Measurements from ENCODE around the gene TAX1BP3. TPM values are rescaled to one million over a fixed set of nuclear protein-coding genes. Genes with fewer than 3 reads are reported as not detected.

The TAX1BP3 gene
- total and polyA plus RNA-seq, 2 of the 4 experiments (the other 2 are of a cell fraction): 146 to 176 TPM

GRCh38 chr17:3699951-3700350, 31.6 kb upstream of the TAX1BP3 start:
- H3K4me3 ChIP-seq (ENCODE audit: insufficient read depth, low read depth, low read length): no peak overlapping the region
- H2AK9ac ChIP-seq (replicated peaks; ENCODE audit: low read depth, low read length, poor library complexity): no peak overlapping the region
- TF ChIP-seq RFX5 (IDR thresholded peaks at IDR 0.05; ENCODE audit: low read depth, low read length) (no peak), MAFK (IDR thresholded peaks at IDR 0.05; ENCODE audit: low read depth, low read length) (no peak), MXI1 (IDR thresholded peaks at IDR 0.05; ENCODE audit: borderline replicate concordance, low read depth, low read length) (no peak), CEBPB (IDR thresholded peaks at IDR 0.05; ENCODE audit: low read depth, low read length) (no peak), FOS (IDR thresholded peaks at IDR 0.05; ENCODE audit: low read depth, low read length) (no peak)
- H4K91ac ChIP-seq (ENCODE audit: insufficient read depth, low read depth, low read length): no peak overlapping the region
- H2BK20ac ChIP-seq (ENCODE audit: low read depth, low read length): no peak overlapping the region
- H4K5ac ChIP-seq (ENCODE audit: low read depth, low read length): no peak overlapping the region
- H3K4me1 ChIP-seq (ENCODE audit: control insufficient read depth, insufficient read depth, low read length): 0 out of 2 replicates have a peak, but pooled peaks cover 2% of the 10 kb centered on the region
- H3K56ac ChIP-seq (ENCODE audit: extremely low read depth, insufficient read depth, low read length): no peak overlapping the region
- dilution Hi-C loops (cut with HindIII; ENCODE audit: low sequenced_read_pairs, unreplicated experiment) (no loop called here), in situ Hi-C loops (cut with MboI; ENCODE audit: low sequenced_read_pairs) (no loop called here), intact Hi-C loops (cut with micrococcal nuclease) (no loop called here)
- no peak overlapping the region for H4K8ac ChIP-seq (ENCODE audit: low read depth in 2 of 2, low read length in 2 of 2)
- H3K79me1 ChIP-seq (ENCODE audit: low read depth in 1 of 2, low read length in 2 of 2): no peaks in the 10 kb centered on the region
- ChIA-PET POLR2A (ENCODE audit: unreplicated experiment) (no interaction called here), CTCF (no interaction called here)
- no peak overlapping the region for H3K4me2 ChIP-seq (ENCODE audit: low read depth, low read length)
- peaks cover 16% of the 10 kb centered on the region for H3K9me3 ChIP-seq (ENCODE audit: control insufficient read depth, insufficient read depth, low read length)
- no CpG with 5 or more reads among the region's 4 CpGs for WGBS, 2 experiments (ENCODE audit: extremely low coverage in 2 of 2, insufficient read length in 1 of 2)
- no peak overlapping the region for H3K9ac ChIP-seq (ENCODE audit: low read depth, low read length)
- H3K23ac ChIP-seq (ENCODE audit: low read depth, low read length): no peak overlapping the region
- no TSS peak for BruUV-seq (replicated peaks)
- H3K18ac ChIP-seq (ENCODE audit: low read depth, low read length): no peak overlapping the region
- no peak overlapping the region for H2AFZ ChIP-seq (replicated peaks; ENCODE audit: low read length, poor library complexity)
- no peak overlapping the region for H3K14ac ChIP-seq (replicated peaks; ENCODE audit: low read depth, low read length)
- no peak overlapping the region for H2BK120ac ChIP-seq (ENCODE audit: low read depth, low read length)
- no peak overlapping the region for H2BK5ac ChIP-seq (ENCODE audit: low read depth, low read length, poor library complexity, severe bottlenecking)
- peaks cover 9% of the 10 kb centered on the region for H3K27me3 ChIP-seq (ENCODE audit: control insufficient read depth, insufficient read depth, low read length)
- no peaks in the 10 kb centered on the region for H4K20me1 ChIP-seq (ENCODE audit: insufficient read depth, low read length)
- ATAC-seq (ENCODE audit: low read depth) (no peak), DNase-seq (no peak)
- no peak overlapping the region for H2AK5ac ChIP-seq (ENCODE audit: low read depth, low read length)
- no peak overlapping the region for H3K4ac ChIP-seq (ENCODE audit: low read depth, low read length)
- H2BK15ac ChIP-seq (ENCODE audit: low read depth, low read length): no peak overlapping the region
- no peak overlapping the region for H3K27ac ChIP-seq (ENCODE audit: insufficient read depth, low read length)
- H3K36me3 ChIP-seq (ENCODE audit: control insufficient read depth, insufficient read depth, low read length): no peaks in the 10 kb centered on the region
- no peaks in the 10 kb centered on the region for H3K9me1 ChIP-seq (ENCODE audit: insufficient read depth, low read length)

Data from IMR-90 (cell line).